ENCODE measurements around the gene C5. TPM values are rescaled to one million over a fixed set of nuclear protein-coding genes. Genes with fewer than 3 reads are reported as not detected.

Gene C5
- total and polyA plus RNA-seq, 9 of the 15 experiments (the other 6 are each of a cell fraction or from before 2014, with no cell fraction given): 0.08 to 0.91 (median 0.42) TPM

- peak; percentile 33; the same call in 1 of the 2 replicates for TF ChIP-seq ZBTB40 (IDR thresholded peaks at IDR 0.05)
- no peak for TF ChIP-seq ZBTB40 (CRISPR knock-in tag; IDR thresholded peaks at IDR 0.05)
Observed at GRCh38 chr9:120913647-120914264, 136.3 kb downstream of the C5 start (continued).
